Neuronal stem cell (in vitro differentiated cells): ENCODE data around the gene DDAH1.

Experiments used
- DNase-seq: peaks from one replicate; pipeline ENCODE4 v3.0.0-alpha.2; 2013; ENCODE audit warnings: low spot score
- H2AFZ ChIP-seq: one replicate; pipeline ENCODE4 v1.6.1; 2013; ENCODE audit warnings: mild to moderate bottlenecking, low read length, inconsistent platforms
- H2AK5ac ChIP-seq: 2 replicates; pipeline ENCODE4 v1.6.1; 2013; ENCODE audit warnings: low read depth, mild to moderate bottlenecking, inconsistent platforms, low read length, moderate library complexity, mixed read lengths
- H2BK120ac ChIP-seq: 2 replicates; pipeline ENCODE4 v1.6.1; 2013; ENCODE audit warnings: low read depth, mild to moderate bottlenecking, inconsistent platforms, low read length, moderate library complexity, mixed read lengths
- H2BK12ac ChIP-seq: one replicate; pipeline ENCODE4 v1.6.1; 2013; ENCODE audit warnings: low read length, inconsistent platforms
- H2BK15ac ChIP-seq: 2 replicates; pipeline ENCODE4 v1.6.1; 2013; ENCODE audit warnings: mild to moderate bottlenecking, low read length, inconsistent platforms, mixed read lengths
- H2BK5ac ChIP-seq: one replicate; pipeline ENCODE4 v1.6.1; 2013; ENCODE audit warnings: inconsistent platforms, mild to moderate bottlenecking, low read length, moderate library complexity
- H3K14ac ChIP-seq: one replicate; pipeline ENCODE4 v1.6.1; 2013; ENCODE audit warnings: low read length, inconsistent platforms
- H3K18ac ChIP-seq: 2 replicates; pipeline ENCODE4 v1.6.1; 2013; ENCODE audit warnings: low read length, inconsistent platforms
- H3K23ac ChIP-seq: 2 replicates; pipeline ENCODE4 v1.6.1; 2013; ENCODE audit warnings: low read depth, mild to moderate bottlenecking, mixed read lengths, low read length, inconsistent platforms; ENCODE audit not compliant: poor library complexity
- H3K27ac ChIP-seq: replicated peaks from 3 replicates; pipeline ENCODE4 v1.5.1; 2013; ENCODE audit warnings: low read length, inconsistent platforms
- H3K27me3 ChIP-seq, 3 experiments: 2 replicates each; pipeline ENCODE4 v1.6.1; 2013; ENCODE audit warnings: low read length in 3 of 3, mild to moderate bottlenecking in 2 of 3, inconsistent platforms in 1 of 3, low read depth in 1 of 3, mixed read lengths in 1 of 3, moderate library complexity in 1 of 3; ENCODE audit not compliant: control insufficient read depth in 3 of 3, insufficient read depth in 3 of 3
- H3K36me3 ChIP-seq, 2 donors: replicated peaks in 1 of 2; 2 replicates each; pipeline ENCODE4 v1.6.1; 2013; ENCODE audit warnings: low read length in 2 of 2; ENCODE audit not compliant: control insufficient read depth in 2 of 2, insufficient read depth in 2 of 2
- H3K4ac ChIP-seq: 2 replicates; pipeline ENCODE4 v1.6.1; 2013; ENCODE audit warnings: inconsistent platforms, mild to moderate bottlenecking, low read length, moderate library complexity
- H3K4me1 ChIP-seq, 2 donors: 1 replicate in 1 of 2; 2 replicates in 1 of 2; pipeline ENCODE4 v1.6.1; 2013; ENCODE audit warnings: low read length in 2 of 2, low read depth in 1 of 2; ENCODE audit not compliant: control insufficient read depth in 2 of 2, insufficient read depth in 1 of 2
- H3K4me2 ChIP-seq: one replicate; pipeline ENCODE4 v1.6.1; 2013; ENCODE audit warnings: mild to moderate bottlenecking, low read length, inconsistent platforms; ENCODE audit not compliant: insufficient read depth, poor library complexity, severe bottlenecking
- H3K4me3 ChIP-seq, 2 donors: 2 replicates each; pipeline ENCODE4 v1.5.1; 2013; ENCODE audit warnings: low read length in 2 of 2, mild to moderate bottlenecking in 2 of 2, inconsistent platforms in 1 of 2, moderate library complexity in 1 of 2
- H3K79me1 ChIP-seq: one replicate; pipeline ENCODE4 v1.6.1; 2013; ENCODE audit warnings: low read depth, mild to moderate bottlenecking, inconsistent platforms, low read length, moderate library complexity
- H3K9ac ChIP-seq: one replicate; pipeline ENCODE4 v1.6.1; 2013; ENCODE audit warnings: mild to moderate bottlenecking, low read depth, low read length, inconsistent platforms; ENCODE audit not compliant: poor library complexity
- H3K9me3 ChIP-seq, 2 donors: replicated peaks in 1 of 2; 2 replicates each; pipeline versions ENCODE3 to v1.6.1; 2013; ENCODE audit warnings: low read length in 2 of 2, mild to moderate bottlenecking in 2 of 2, inconsistent platforms in 1 of 2, low read depth in 1 of 2, mixed read lengths in 1 of 2, moderate library complexity in 1 of 2; ENCODE audit not compliant: control insufficient read depth in 2 of 2, insufficient read depth in 1 of 2
- H4K8ac ChIP-seq: one replicate; pipeline ENCODE4 v1.6.1; 2013; ENCODE audit warnings: low read depth, mild to moderate bottlenecking, inconsistent platforms, low read length, moderate library complexity
- H4K91ac ChIP-seq: one replicate; pipeline ENCODE4 v1.6.1; 2013; ENCODE audit warnings: low read length, low read depth, mild to moderate bottlenecking, inconsistent platforms; ENCODE audit not compliant: poor library complexity
- WGBS, 2 donors: extraction: QIAGEN DNeasy Blood & Tissue Kit; methylation state at CpG; one replicate each; pipeline ENCODE4 v1.1.7; 2013; ENCODE audit warnings: missing lambda C conversion rate in 2 of 2, mixed read lengths in 1 of 2; ENCODE audit not compliant: insufficient read length in 2 of 2, insufficient replicate concordance in 1 of 2; ENCODE audit errors: extremely low coverage in 2 of 2; 5-methylcytosine and 5-hydroxymethylcytosine counted together

The DDAH1 gene

GRCh38 chr1:85480566-85480965, 15.6 kb upstream of the DDAH1 start:
- no peak overlapping the region for H3K23ac ChIP-seq
- H2AFZ ChIP-seq = no peak overlapping the region
- no peak overlapping the region for H3K4me2 ChIP-seq
- no peak overlapping the region for H2BK5ac ChIP-seq
- no peaks in the 10 kb centered on the region for H3K79me1 ChIP-seq
- no peak overlapping the region for H3K4me3 ChIP-seq
- H2BK15ac ChIP-seq = no peak overlapping the region
- H2BK120ac ChIP-seq = no peak overlapping the region
- no CpG with 5 or more reads among the region's 2 CpGs for WGBS, 2 donors
- H4K91ac ChIP-seq = no peak overlapping the region
- H3K4ac ChIP-seq = no peak overlapping the region
- H2AK5ac ChIP-seq = no peak overlapping the region
- DNase-seq = no peak
- H3K36me3 ChIP-seq = no peaks in the 10 kb centered on the region
- no peaks in the 10 kb centered on the region for H3K27me3 ChIP-seq
- H2BK12ac ChIP-seq = no peak overlapping the region
- peaks cover 0 to 1% of the 10 kb centered on the region in 2 donors for H3K9me3 ChIP-seq
- H3K9ac ChIP-seq = no peak overlapping the region
- H3K27ac ChIP-seq = no peak overlapping the region
- H3K4me1 ChIP-seq = peaks cover 0 to 2% of the 10 kb centered on the region in 2 donors
- H3K14ac ChIP-seq = no peak overlapping the region
- H3K18ac ChIP-seq = no peak overlapping the region
- H4K8ac ChIP-seq = no peak overlapping the region

- no peaks in the 10 kb centered on the region for H3K36me3 ChIP-seq
- H3K14ac ChIP-seq = no peak overlapping the region
- H2BK120ac ChIP-seq = no peak overlapping the region
- no peak overlapping the region for H3K9ac ChIP-seq
- no peak overlapping the region for H2BK5ac ChIP-seq
- no peak overlapping the region for H3K18ac ChIP-seq
- H3K4me2 ChIP-seq = no peak overlapping the region
- peaks cover 0 to 4% of the 10 kb centered on the region in 2 donors for H3K4me1 ChIP-seq
- H3K9me3 ChIP-seq = peaks cover 0 to 1% of the 10 kb centered on the region in 2 donors
- no peak overlapping the region for H2AFZ ChIP-seq
- no peaks in the 10 kb centered on the region for H3K79me1 ChIP-seq
- H2AK5ac ChIP-seq = no peak overlapping the region
- no peak overlapping the region for H3K4me3 ChIP-seq
- no peak overlapping the region for H3K4ac ChIP-seq
- no peak overlapping the region for H2BK15ac ChIP-seq
- H3K27ac ChIP-seq = no peak overlapping the region
- H2BK12ac ChIP-seq = no peak overlapping the region
- H4K91ac ChIP-seq = no peak overlapping the region
- H3K27me3 ChIP-seq = no peaks in the 10 kb centered on the region
- no peak overlapping the region for H3K23ac ChIP-seq
- H4K8ac ChIP-seq = no peak overlapping the region
- WGBS, 2 donors = no CpG with 5 or more reads among the region's 1 CpG
- no peak for DNase-seq
Measured at GRCh38 chr1:85479491-85479890, 14.5 kb upstream of the DDAH1 start.

DNA sequence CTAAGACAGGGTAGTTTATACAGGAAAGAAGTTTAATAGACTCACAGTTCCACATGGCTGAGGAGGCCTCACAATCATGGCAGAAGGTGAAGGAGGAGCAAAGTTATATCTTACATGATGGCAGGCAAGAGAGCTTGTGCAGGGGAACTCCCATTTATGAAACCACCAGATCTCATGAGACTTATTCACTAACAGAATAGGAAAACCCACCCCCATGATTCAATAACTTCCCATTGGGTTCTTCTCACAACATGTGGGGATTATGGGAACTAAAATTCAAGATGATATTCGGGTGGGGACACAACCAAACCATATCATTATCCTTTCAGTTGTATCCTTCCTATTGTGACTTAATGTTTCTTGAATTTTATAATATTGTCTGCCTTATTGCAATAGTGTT, 13.4 kb upstream of the DDAH1 start:
- Histone ChIP-seq H3K23ac (no peak overlapping the region), H4K8ac (no peak overlapping the region), H2BK120ac (no peak overlapping the region), H2BK15ac (no peak overlapping the region), H2AK5ac (no peak overlapping the region), H2AFZ (no peak overlapping the region), H2BK5ac (no peak overlapping the region), H3K27ac (no peak overlapping the region), H3K9me3 (peaks cover 0 to 1% of the 10 kb centered on the region in 2 donors), H4K91ac (no peak overlapping the region), H3K18ac (no peak overlapping the region), H2BK12ac (no peak overlapping the region), H3K4me3 (no peak overlapping the region), H3K36me3 (no peaks in the 10 kb centered on the region), H3K79me1 (no peaks in the 10 kb centered on the region), H3K4me1 (peaks cover 0 to 6% of the 10 kb centered on the region in 2 donors), H3K4ac (no peak overlapping the region), H3K4me2 (no peak overlapping the region), H3K14ac (no peak overlapping the region), H3K9ac (no peak overlapping the region), H3K27me3 (no peaks in the 10 kb centered on the region)
- no peak for DNase-seq
- no CpG with 5 or more reads among the region's 1 CpG for WGBS, 2 donors

DNA sequence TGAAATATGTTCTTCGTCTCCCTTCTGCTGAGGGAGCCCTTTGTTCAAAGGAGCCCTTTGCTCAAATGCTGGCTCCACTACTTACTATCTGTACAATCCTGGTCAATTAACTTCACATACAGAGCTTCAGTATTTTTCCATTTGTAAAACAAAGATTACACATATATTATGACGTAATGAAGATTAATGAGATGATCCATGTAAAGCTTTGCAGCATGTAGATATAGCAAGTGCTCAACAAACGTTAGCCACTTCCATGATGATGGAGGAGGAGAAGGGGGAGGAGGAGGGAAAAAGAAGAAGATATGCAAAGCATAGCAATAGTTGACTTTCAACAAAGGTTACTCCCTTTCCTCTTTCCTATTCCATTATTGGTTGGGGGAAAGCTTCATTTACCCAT, 10.1 kb upstream of the DDAH1 start:
- DNase-seq = no peak
- Histone ChIP-seq H2BK120ac (no peak overlapping the region), H2AK5ac (no peak overlapping the region), H3K4me2 (no peak overlapping the region), H2BK12ac (no peak overlapping the region), H2AFZ (no peak overlapping the region), H3K36me3 (no peaks in the 10 kb centered on the region), H2BK15ac (no peak overlapping the region), H2BK5ac (no peak overlapping the region), H3K14ac (no peak overlapping the region), H3K27ac (no peak overlapping the region), H4K91ac (no peak overlapping the region), H3K27me3 (no peaks in the 10 kb centered on the region), H4K8ac (no peak overlapping the region), H3K18ac (no peak overlapping the region), H3K23ac (no peak overlapping the region), H3K4me3 (no peak overlapping the region), H3K4me1 (peaks cover 0 to 6% of the 10 kb centered on the region in 2 donors), H3K9me3 (no peaks in the 10 kb centered on the region), H3K9ac (no peak overlapping the region), H3K79me1 (no peaks in the 10 kb centered on the region), H3K4ac (no peak overlapping the region)
- WGBS, 2 donors = no CpG with 5 or more reads among the region's 3 CpGs
